GM12878 (cell line): ENCODE measurements around the gene SATL1.

Experiments used
- DPF2 ChIP-seq: fragments of 450-650 bp; IDR thresholded peaks from 2 replicates; pipeline ENCODE4 v1.6.1; 2017; ENCODE audit warnings: mild to moderate bottlenecking
- NBN ChIP-seq: fragments of 450-650 bp; IDR thresholded peaks from 2 replicates; pipeline ENCODE4 v1.6.1; 2016
- SIN3A ChIP-seq: IDR thresholded peaks from 2 replicates; pipeline ENCODE4 v1.6.1; 2012; ENCODE audit warnings: low read depth, low read length, improper control_type of control experiment
- TAF1 ChIP-seq: IDR thresholded peaks from 2 replicates; pipeline ENCODE4 v1.6.1; 2011; ENCODE audit warnings: mild to moderate bottlenecking, low read depth, low read length, borderline replicate concordance

GRCh38 chrX:85114171-85114570 lies 129.4 kb downstream of the SATL1 start:
- TF ChIP-seq SIN3A: no peak
- no peak for TF ChIP-seq DPF2
- no peak for TF ChIP-seq TAF1
- no peak for TF ChIP-seq NBN
